ENCODE data around the gene GDPD5.

The GDPD5 gene, protein sequence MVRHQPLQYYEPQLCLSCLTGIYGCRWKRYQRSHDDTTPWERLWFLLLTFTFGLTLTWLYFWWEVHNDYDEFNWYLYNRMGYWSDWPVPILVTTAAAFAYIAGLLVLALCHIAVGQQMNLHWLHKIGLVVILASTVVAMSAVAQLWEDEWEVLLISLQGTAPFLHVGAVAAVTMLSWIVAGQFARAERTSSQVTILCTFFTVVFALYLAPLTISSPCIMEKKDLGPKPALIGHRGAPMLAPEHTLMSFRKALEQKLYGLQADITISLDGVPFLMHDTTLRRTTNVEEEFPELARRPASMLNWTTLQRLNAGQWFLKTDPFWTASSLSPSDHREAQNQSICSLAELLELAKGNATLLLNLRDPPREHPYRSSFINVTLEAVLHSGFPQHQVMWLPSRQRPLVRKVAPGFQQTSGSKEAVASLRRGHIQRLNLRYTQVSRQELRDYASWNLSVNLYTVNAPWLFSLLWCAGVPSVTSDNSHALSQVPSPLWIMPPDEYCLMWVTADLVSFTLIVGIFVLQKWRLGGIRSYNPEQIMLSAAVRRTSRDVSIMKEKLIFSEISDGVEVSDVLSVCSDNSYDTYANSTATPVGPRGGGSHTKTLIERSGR

GRCh38 chr11:75525433-75526191, at the start of gene GDPD5:
GDPD5 (minus strand) TSS chr11:75525941; CDS start chr11:75477735, 48,206 bp downstream.
- peak; percentile 86 for DNase-seq

DNA sequence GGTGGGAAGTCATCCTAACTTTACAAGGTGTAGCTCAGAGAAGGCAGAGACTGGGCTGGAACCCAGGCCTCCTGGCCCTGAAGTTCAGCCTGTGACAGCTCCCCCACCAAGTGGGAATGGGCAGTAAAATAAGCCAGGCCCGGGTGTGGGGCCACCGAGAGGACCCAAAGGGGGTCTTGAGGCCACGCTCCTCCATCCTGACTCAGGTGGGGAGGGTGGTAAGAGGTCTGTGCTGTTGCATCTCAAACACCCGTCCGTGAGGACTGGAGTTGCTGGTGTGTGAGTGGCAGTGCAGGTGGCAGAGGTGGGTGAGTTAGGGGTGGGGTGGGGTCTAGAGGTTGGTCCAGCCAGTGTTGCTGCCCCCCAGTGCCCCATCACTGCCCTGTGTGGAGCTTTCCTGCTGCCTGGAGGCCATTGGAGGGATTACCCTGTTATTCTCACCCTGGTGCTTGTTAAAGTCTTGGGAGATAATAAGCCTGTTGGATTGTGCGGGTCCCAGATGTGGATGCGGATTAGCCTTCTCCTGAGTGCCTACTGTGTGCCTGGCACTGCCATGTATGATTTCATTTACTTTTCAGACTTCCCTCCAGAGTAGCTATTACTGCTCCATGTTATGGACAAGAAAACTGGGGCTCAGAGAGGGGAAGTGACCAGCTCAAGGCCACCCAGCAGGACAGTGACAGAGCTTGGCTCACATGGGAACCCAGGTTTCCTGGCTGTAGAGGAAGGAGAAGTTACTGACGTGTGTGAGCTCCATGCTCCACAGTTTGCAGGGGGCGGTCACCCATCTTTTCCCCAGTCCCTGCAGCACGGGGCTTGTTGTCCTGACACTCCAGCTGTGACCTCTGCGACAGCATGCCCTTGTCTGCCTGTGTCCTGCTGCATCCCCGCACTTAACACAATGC, 49.2 kb upstream of the GDPD5 start:
- DNase-seq: no peak

GRCh38 chr11:75572744-75573143, 47.0 kb upstream of the GDPD5 start:
- DNase-seq: no peak

- no peak for DNase-seq
Observed at GRCh38 chr11:75571625-75572024, 45.9 kb upstream of the GDPD5 start.

DNA sequence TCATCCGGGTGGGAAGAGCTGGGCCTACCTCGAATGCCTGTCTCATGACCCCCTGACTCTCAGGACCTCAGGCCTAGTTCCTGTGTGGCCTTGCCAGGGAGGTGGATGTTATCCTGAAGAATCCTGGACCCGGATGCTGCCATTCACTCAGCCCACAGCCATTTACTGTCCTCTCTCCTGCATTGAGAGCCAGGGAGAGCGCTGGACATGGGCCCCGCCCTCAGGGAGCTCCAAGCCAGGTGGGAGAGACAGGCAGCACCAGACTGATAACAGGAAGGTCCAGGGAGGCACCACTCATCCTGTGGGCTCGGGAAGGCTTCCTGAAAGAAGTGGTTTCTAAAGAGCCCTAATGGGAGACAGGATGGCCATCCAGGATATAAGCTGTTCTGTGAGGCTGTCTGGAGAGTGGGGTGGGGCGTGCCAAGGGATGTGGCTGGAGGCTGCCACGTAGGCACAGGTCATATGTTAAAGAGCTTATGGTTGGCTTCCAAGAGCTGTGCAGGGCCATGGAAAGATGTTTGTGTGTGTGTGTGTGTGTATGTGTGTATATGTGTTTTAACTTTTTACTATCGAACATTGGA, 44.9 kb upstream of the GDPD5 start:
- DNase-seq: no peak

GRCh38 chr11:75568616-75569219, 43.0 kb upstream of the GDPD5 start:
- no peak for DNase-seq

- DNase-seq: no peak
Observed at GRCh38 chr11:75567971-75568370, 42.2 kb upstream of the GDPD5 start.

DNA sequence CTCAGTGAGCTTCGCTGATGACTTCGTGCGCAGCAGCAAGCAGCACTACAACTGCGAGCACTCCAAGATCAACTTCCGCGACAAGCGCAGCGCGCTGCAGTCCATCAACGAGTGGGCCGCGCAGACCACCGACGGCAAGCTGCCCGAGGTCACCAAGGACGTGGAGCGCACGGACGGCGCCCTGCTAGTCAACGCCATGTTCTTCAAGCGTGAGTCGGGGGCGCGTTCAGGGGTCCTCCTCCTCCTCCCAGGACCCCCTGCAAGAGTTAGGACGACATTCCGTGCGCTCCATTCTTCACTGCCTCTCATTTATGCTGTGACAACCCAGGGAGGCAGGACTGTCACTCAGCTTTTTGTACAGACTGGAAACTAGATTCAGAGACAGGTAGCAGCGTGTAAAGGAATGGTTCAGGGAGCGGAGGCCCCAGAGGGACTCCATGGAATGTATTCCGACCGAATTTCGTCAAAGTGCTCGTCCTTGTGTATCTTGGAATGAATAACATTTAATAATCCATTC, 41.1 kb upstream of the GDPD5 start:
- no peak for DNase-seq

DNA sequence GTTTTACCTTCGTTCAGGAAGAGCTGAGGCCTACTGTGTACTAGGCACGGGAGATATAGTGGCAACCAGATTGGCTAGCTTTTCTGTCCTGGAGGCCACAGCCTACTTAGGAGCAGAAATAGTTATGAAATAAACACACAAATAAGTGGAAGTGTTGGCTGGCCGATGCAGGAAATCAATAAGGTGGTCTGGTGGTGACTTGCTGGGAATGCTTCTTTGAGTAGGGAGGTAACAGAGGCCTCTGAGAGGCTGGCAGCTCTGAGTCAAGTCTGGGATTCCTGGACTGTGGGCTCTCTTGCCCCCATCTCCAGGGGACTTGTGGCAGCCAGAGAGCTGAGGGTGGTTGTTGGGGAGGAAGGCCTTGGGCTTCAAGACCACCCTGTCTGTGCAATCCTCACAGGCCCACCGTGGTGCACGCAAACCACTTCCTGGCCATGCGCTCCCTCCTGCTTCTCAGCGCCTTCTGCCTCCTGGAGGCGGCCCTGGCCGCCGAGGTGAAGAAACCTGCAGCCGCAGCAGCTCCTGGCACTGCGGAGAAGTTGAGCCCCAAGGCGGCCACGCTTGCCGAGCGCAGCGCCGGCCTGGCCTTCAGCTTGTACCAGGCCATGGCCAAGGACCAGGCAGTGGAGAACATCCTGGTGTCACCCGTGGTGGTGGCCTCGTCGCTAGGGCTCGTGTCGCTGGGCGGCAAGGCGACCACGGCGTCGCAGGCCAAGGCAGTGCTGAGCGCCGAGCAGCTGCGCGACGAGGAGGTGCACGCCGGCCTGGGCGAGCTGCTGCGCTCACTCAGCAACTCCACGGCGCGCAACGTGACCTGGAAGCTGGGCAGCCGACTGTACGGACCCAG, 40.4 kb upstream of the GDPD5 start:
- no peak for DNase-seq

DNA sequence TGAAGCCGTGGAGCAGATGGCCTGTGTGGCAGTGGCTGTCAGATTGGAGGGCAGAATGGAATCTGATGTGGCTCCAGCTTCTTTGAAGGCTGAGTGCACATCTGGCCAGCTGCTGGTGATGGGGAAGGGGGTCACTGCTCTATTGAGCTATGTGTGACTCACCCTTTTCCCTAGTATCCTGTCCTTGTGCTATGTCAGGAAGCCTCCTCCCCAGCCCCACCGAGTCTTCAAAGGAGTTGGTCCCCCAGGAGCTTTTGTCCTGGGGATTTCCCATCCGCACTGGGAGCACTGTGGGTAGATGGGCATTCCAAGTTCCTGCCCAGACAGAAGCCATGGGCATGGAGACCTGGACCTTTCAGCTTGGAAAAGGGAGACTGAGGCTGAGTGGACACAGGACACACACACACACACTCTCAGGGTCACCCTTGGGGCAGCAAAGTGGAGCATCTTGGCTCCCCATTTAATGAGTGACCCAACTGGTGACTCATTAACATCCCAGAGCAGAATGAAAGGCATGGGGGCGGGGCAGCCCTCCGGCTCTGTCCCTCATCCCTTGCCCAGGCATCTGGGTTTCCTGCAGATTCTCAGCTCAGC, 39.6 kb upstream of the GDPD5 start:
- no peak for DNase-seq

- no peak for DNase-seq
Observed at GRCh38 chr11:75563978-75564552, 38.3 kb upstream of the GDPD5 start.

- no peak for DNase-seq
Observed at GRCh38 chr11:75563501-75563977, 37.8 kb upstream of the GDPD5 start.

GRCh38 chr11:75562836-75563484, 37.2 kb upstream of the GDPD5 start:
- no peak for DNase-seq

GRCh38 chr11:75562048-75562835, 36.5 kb upstream of the GDPD5 start, which contains the start of gene SERPINH1:
SERPINH1 (plus strand) TSS chr11:75562253; CDS start chr11:75566350, 4,097 bp downstream.
- peak; percentile 69 for DNase-seq

DNA sequence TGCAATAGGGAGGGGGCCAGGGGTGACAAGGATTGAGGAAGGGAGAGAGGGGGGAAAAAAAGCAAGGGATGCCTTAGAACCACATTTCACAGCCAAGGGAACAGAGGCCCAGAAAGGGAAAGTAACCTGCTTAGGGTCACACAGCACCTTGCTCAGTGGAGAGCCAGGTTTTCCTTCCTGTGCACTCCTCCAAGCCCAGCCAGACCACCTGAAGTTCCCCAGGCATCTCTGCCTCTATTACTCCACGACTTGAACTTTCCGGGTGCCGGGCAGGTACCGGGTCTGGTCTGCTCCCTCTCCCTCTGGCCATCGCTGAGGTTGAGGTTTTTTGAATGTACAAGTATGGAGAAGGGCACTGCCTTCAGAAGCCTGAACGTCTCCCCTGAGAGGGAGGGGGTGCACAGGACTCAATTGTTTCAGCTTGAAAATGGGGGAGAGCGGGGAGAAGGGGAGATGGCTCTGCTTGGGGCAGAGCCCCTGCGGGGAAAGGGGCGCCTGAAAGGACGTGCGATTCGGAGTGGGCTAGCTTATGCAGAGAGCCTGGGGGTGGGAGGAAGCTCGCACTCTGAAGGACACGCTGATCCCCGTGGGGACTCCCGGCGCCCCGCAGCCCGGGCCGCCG, 35.8 kb upstream of the GDPD5 start:
- no peak for DNase-seq

DNA sequence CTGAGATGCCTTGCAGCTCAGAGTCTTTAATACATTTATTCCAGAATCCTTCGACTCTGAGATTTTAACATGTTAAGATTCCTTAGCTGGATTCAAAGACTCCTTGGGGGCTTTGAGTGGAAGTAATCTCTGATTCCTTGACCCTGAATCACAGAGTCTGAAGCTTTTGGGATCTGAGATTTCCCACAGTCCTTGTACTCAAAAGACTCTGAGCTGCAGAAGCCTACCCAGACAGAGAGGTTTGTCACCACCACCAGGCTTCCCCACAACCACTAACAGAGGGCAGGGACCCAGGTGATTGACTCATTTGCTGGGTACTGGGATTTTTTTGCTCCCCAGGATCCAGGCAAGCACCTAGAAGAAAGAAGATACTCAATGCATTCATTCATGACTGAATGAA, 34.9 kb upstream of the GDPD5 start:
- no peak for DNase-seq

All from activated naive CD4-positive, alpha-beta T cell treated with anti-CD3 and anti-CD28 coated beads, Interleukin-2, amount 50 U/mL, for 16 hours (primary cell).